ENCODE data around the gene SLC4A5.
A peak's percentile ranks its signal among the peaks of the same experiment; 100 is the strongest.
"Not testable (repeated sequence)": the region's sequence is repeated elsewhere in the genome, so short reads cannot be mapped to it uniquely, and the experiment has no call there.

Gene SLC4A5

GRCh38 chr2:74215771-74216170 lies 127.4 kb downstream of the SLC4A5 start:
- TF ChIP-seq POLR2AphosphoS5 (IDR thresholded peaks at IDR 0.05; ENCODE audit: low read depth, low read length): peak; percentile 32; the same call in 1 of the 2 replicates
- DNase-seq (ENCODE audit: insufficient read length, low spot score): not testable (repeated sequence)

GRCh38 chr2:74212702-74213410 lies 130.4 kb downstream of the SLC4A5 start:
- TF ChIP-seq PAX5 (IDR thresholded peaks at IDR 0.05; ENCODE audit: insufficient read depth, low read length, severe bottlenecking) (no peak), TAF1 (IDR thresholded peaks at IDR 0.05; ENCODE audit: low read depth, low read length) (no peak), SPI1 (IDR thresholded peaks at IDR 0.05; ENCODE audit: low read depth, low read length) (peak; percentile 54; the same call in 1 of the 2 replicates), POU2F2 (IDR thresholded peaks at IDR 0.05; ENCODE audit: low read depth, low read length) (no peak)
- FAIRE-seq (no peak), DNase-seq (ENCODE audit: insufficient read length, low spot score) (no peak)

More at GRCh38 chr2:74215771-74216170, 127.4 kb downstream of the SLC4A5 start:
- not testable (repeated sequence) for FAIRE-seq

- DNase-seq (ENCODE audit: insufficient read length, low spot score): no peak
- peak; percentile 80 for FAIRE-seq
- peak; percentile 67 for TF ChIP-seq POLR2AphosphoS5 (IDR thresholded peaks at IDR 0.05; ENCODE audit: low read depth, low read length)
- TF ChIP-seq POLR2A (IDR thresholded peaks at IDR 0.05; ENCODE audit: low read depth, low read length): no peak
- no peak for TF ChIP-seq TAF1 (IDR thresholded peaks at IDR 0.05; ENCODE audit: low read depth, low read length)
- no peak for TF ChIP-seq PAX5 (IDR thresholded peaks at IDR 0.05; ENCODE audit: insufficient read depth, low read length, severe bottlenecking)
- TF ChIP-seq POU2F2 (IDR thresholded peaks at IDR 0.05; ENCODE audit: low read depth, low read length): 0 out of 2 replicates have a peak, but pooled peaks have one; percentile 25
- TF ChIP-seq SPI1 (IDR thresholded peaks at IDR 0.05; ENCODE audit: low read depth, low read length): no peak
These were observed 137.0 kb downstream of the SLC4A5 start for GRCh38 chr2:74206180-74206688.

- no peak for TF ChIP-seq POU2F2 (IDR thresholded peaks at IDR 0.05; ENCODE audit: low read depth, low read length)
- TF ChIP-seq TAF1 (IDR thresholded peaks at IDR 0.05; ENCODE audit: low read depth, low read length): no peak
- TF ChIP-seq SPI1 (IDR thresholded peaks at IDR 0.05; ENCODE audit: low read depth, low read length): no peak
- TF ChIP-seq POLR2A (IDR thresholded peaks at IDR 0.05; ENCODE audit: low read depth, low read length): no peak; the same call in 1 of the 2 replicates
- no peak for TF ChIP-seq PAX5 (IDR thresholded peaks at IDR 0.05; ENCODE audit: insufficient read depth, low read length, severe bottlenecking)
- TF ChIP-seq POLR2AphosphoS5 (IDR thresholded peaks at IDR 0.05; ENCODE audit: low read depth, low read length): no peak
- FAIRE-seq (peak; percentile 48), DNase-seq (ENCODE audit: insufficient read length, low spot score) (no peak)
These were observed 137.6 kb downstream of the SLC4A5 start for GRCh38 chr2:74205596-74205995.

GRCh38 chr2:74205113-74205512 lies 138.1 kb downstream of the SLC4A5 start:
- no peak for FAIRE-seq

GRCh38 chr2:74204436-74204835 lies 138.8 kb downstream of the SLC4A5 start:
- FAIRE-seq (no peak), DNase-seq (ENCODE audit: insufficient read length, low spot score) (no peak)
- no peak for TF ChIP-seq POLR2A (IDR thresholded peaks at IDR 0.05; ENCODE audit: low read depth, low read length)
- no peak for TF ChIP-seq TAF1 (IDR thresholded peaks at IDR 0.05; ENCODE audit: low read depth, low read length)
- TF ChIP-seq SPI1 (IDR thresholded peaks at IDR 0.05; ENCODE audit: low read depth, low read length): no peak
- no peak for TF ChIP-seq POU2F2 (IDR thresholded peaks at IDR 0.05; ENCODE audit: low read depth, low read length)
- TF ChIP-seq PAX5 (IDR thresholded peaks at IDR 0.05; ENCODE audit: insufficient read depth, low read length, severe bottlenecking): no peak
- no peak for TF ChIP-seq POLR2AphosphoS5 (IDR thresholded peaks at IDR 0.05; ENCODE audit: low read depth, low read length)

More at GRCh38 chr2:74205113-74205512, 138.1 kb downstream of the SLC4A5 start:
- TF ChIP-seq SPI1 (IDR thresholded peaks at IDR 0.05; ENCODE audit: low read depth, low read length): no peak
- TF ChIP-seq TAF1 (IDR thresholded peaks at IDR 0.05; ENCODE audit: low read depth, low read length): no peak
- TF ChIP-seq POU2F2 (IDR thresholded peaks at IDR 0.05; ENCODE audit: low read depth, low read length): no peak
- TF ChIP-seq PAX5 (IDR thresholded peaks at IDR 0.05; ENCODE audit: insufficient read depth, low read length, severe bottlenecking): no peak
- TF ChIP-seq POLR2AphosphoS5 (IDR thresholded peaks at IDR 0.05; ENCODE audit: low read depth, low read length): no peak
- TF ChIP-seq POLR2A (IDR thresholded peaks at IDR 0.05; ENCODE audit: low read depth, low read length): no peak
- DNase-seq (ENCODE audit: insufficient read length, low spot score): no peak

GRCh38 chr2:74201596-74201995 lies 141.6 kb downstream of the SLC4A5 start:
- DNase-seq (ENCODE audit: insufficient read length, low spot score): no peak
- TF ChIP-seq PAX5 (IDR thresholded peaks at IDR 0.05; ENCODE audit: insufficient read depth, low read length, severe bottlenecking) (no peak), TAF1 (IDR thresholded peaks at IDR 0.05; ENCODE audit: low read depth, low read length) (no peak), POU2F2 (IDR thresholded peaks at IDR 0.05; ENCODE audit: low read depth, low read length) (no peak), POLR2A (IDR thresholded peaks at IDR 0.05; ENCODE audit: low read depth, low read length) (no peak), POLR2AphosphoS5 (IDR thresholded peaks at IDR 0.05; ENCODE audit: low read depth, low read length) (no peak), SPI1 (IDR thresholded peaks at IDR 0.05; ENCODE audit: low read depth, low read length) (no peak)
- no peak for FAIRE-seq

GRCh38 chr2:74201196-74201595 lies 142.0 kb downstream of the SLC4A5 start:
- no peak for DNase-seq (ENCODE audit: insufficient read length, low spot score)
- no peak for TF ChIP-seq SPI1 (IDR thresholded peaks at IDR 0.05; ENCODE audit: low read depth, low read length)
- no peak for TF ChIP-seq TAF1 (IDR thresholded peaks at IDR 0.05; ENCODE audit: low read depth, low read length)
- no peak for TF ChIP-seq POLR2A (IDR thresholded peaks at IDR 0.05; ENCODE audit: low read depth, low read length)
- TF ChIP-seq POLR2AphosphoS5 (IDR thresholded peaks at IDR 0.05; ENCODE audit: low read depth, low read length): no peak
- TF ChIP-seq PAX5 (IDR thresholded peaks at IDR 0.05; ENCODE audit: insufficient read depth, low read length, severe bottlenecking): no peak
- TF ChIP-seq POU2F2 (IDR thresholded peaks at IDR 0.05; ENCODE audit: low read depth, low read length): no peak
- no peak for FAIRE-seq

- DNase-seq (ENCODE audit: insufficient read length, low spot score): no peak
- FAIRE-seq: no peak
- TF ChIP-seq POU2F2 (IDR thresholded peaks at IDR 0.05; ENCODE audit: low read depth, low read length) (no peak), PAX5 (IDR thresholded peaks at IDR 0.05; ENCODE audit: insufficient read depth, low read length, severe bottlenecking) (no peak), TAF1 (IDR thresholded peaks at IDR 0.05; ENCODE audit: low read depth, low read length) (no peak), POLR2AphosphoS5 (IDR thresholded peaks at IDR 0.05; ENCODE audit: low read depth, low read length) (peak; percentile 48; the same call in 1 of the 2 replicates), SPI1 (IDR thresholded peaks at IDR 0.05; ENCODE audit: low read depth, low read length) (peak; percentile 17; the same call in 1 of the 2 replicates), POLR2A (IDR thresholded peaks at IDR 0.05; ENCODE audit: low read depth, low read length) (peak; percentile 65)
These were observed 143.3 kb downstream of the SLC4A5 start for GRCh38 chr2:74199871-74200305.
